Neural crest cell (in vitro differentiated cells): ENCODE measurements around the gene ZNF469. TPM values are rescaled to one million over a fixed set of nuclear protein-coding genes. Genes with fewer than 3 reads are reported as not detected.
A peak's percentile ranks its signal among the peaks of the same experiment; 100 is the strongest.

Source experiments
- DNase-seq: peaks from one replicate; pipeline ENCODE4 v3.0.0; 2021; ENCODE audit warnings: low read depth, mixed read lengths, low spot score
- H3K27ac Mint-ChIP-seq: one replicate; pipeline ENCODE4 v1.8.0; 2021; ENCODE audit warnings: mild to moderate bottlenecking, mixed read lengths; ENCODE audit not compliant: unreplicated experiment
- H3K27me3 Mint-ChIP-seq: 2 replicates; pipeline ENCODE4 v1.8.0; 2021; ENCODE audit warnings: low read depth, mild to moderate bottlenecking, mixed read lengths
- H3K36me3 Mint-ChIP-seq: 2 replicates; pipeline ENCODE4 v1.8.0; 2021; ENCODE audit warnings: low read depth, mild to moderate bottlenecking, mixed read lengths
- H3K4me1 Mint-ChIP-seq: 2 replicates; pipeline ENCODE4 v1.8.0; 2021; ENCODE audit warnings: mixed read lengths
- H3K4me3 Mint-ChIP-seq: one replicate; pipeline ENCODE4 v1.8.0; 2021; ENCODE audit warnings: mild to moderate bottlenecking, mixed read lengths
- H3K9me3 Mint-ChIP-seq: 2 replicates; pipeline ENCODE4 v1.8.0; 2021; ENCODE audit warnings: mixed read lengths
- CTCF ChIP-seq: fragments of 200-600 bp; sonication (generic); conservative IDR thresholded peaks from 2 replicates; pipeline ENCODE4 v1.5.0; 2021; ENCODE audit warnings: antibody characterized with exemption, mild to moderate bottlenecking
- total RNA-seq: library from RNA; stranded (reverse); gene quantifications from 2 replicates; pipeline ENCODE4 v1.2.1, GENCODE V29; 2021

Gene ZNF469
- total RNA-seq, 1 donor from 2014 or later: 0.58 TPM

- H3K27me3 Mint-ChIP-seq: no peaks in the 10 kb centered on the region
- H3K27ac Mint-ChIP-seq: no peak overlapping the region
Observed at GRCh38 chr16:88398874-88399178, 16.1 kb downstream of the ZNF469 start.

GRCh38 chr16:88400186-88400585 lies 17.4 kb downstream of the ZNF469 start:
- Mint-ChIP-seq H3K36me3 (no peaks in the 10 kb centered on the region), H3K4me3 (no peak overlapping the region), H3K4me1 (peaks cover 7% of the 10 kb centered on the region), H3K27me3 (no peaks in the 10 kb centered on the region), H3K27ac (no peak overlapping the region), H3K9me3 (peaks cover 7% of the 10 kb centered on the region)
- TF ChIP-seq CTCF: no peak
- no peak for DNase-seq

More at GRCh38 chr16:88398874-88399178, 16.1 kb downstream of the ZNF469 start:
- no peak for TF ChIP-seq CTCF
- H3K36me3 Mint-ChIP-seq: no peaks in the 10 kb centered on the region
- H3K4me1 Mint-ChIP-seq: peaks cover under 1% of the 10 kb centered on the region
- no peak for DNase-seq
- peaks cover 7% of the 10 kb centered on the region for H3K9me3 Mint-ChIP-seq
- no peak overlapping the region for H3K4me3 Mint-ChIP-seq

GRCh38 chr16:88401604-88402246 lies 19.0 kb downstream of the ZNF469 start:
- Mint-ChIP-seq H3K27ac (no peak overlapping the region), H3K27me3 (no peaks in the 10 kb centered on the region), H3K4me3 (no peak overlapping the region), H3K9me3 (peaks cover 7% of the 10 kb centered on the region), H3K36me3 (no peaks in the 10 kb centered on the region), H3K4me1 (peaks cover 10% of the 10 kb centered on the region)
- TF ChIP-seq CTCF: no peak
- no peak for DNase-seq

GRCh38 chr16:88402551-88403240 lies 19.9 kb downstream of the ZNF469 start:
- peak overlapping the region; percentile 27 for H3K27ac Mint-ChIP-seq
- H3K36me3 Mint-ChIP-seq: no peaks in the 10 kb centered on the region
- TF ChIP-seq CTCF: no peak
- H3K4me3 Mint-ChIP-seq: no peak overlapping the region
- peaks cover 11% of the 10 kb centered on the region for H3K4me1 Mint-ChIP-seq
- no peaks in the 10 kb centered on the region for H3K27me3 Mint-ChIP-seq
- H3K9me3 Mint-ChIP-seq: peaks cover 7% of the 10 kb centered on the region
- DNase-seq: no peak

- Mint-ChIP-seq H3K4me1 (peaks cover 11% of the 10 kb centered on the region), H3K27me3 (no peaks in the 10 kb centered on the region)
- no peak for DNase-seq
Observed at GRCh38 chr16:88403794-88404581, 21.2 kb downstream of the ZNF469 start.

More at GRCh38 chr16:88403794-88404581, 21.2 kb downstream of the ZNF469 start:
- no peak for TF ChIP-seq CTCF
- Mint-ChIP-seq H3K27ac (no peak overlapping the region), H3K9me3 (peaks cover 5% of the 10 kb centered on the region), H3K36me3 (no peaks in the 10 kb centered on the region), H3K4me3 (no peak overlapping the region)
